ENCODE data around the gene SNAI3.

- TF ChIP-seq CTCF (IDR thresholded peaks at IDR 0.05) (no peak), POLR2A (IDR thresholded peaks at IDR 0.05) (no peak)
These were observed 11.0 kb upstream of the SNAI3 start for GRCh38 chr16:88697116-88697830.

Measured in Peyer's patch (tissue), 4 donors.